GM12865 (cell line): ENCODE measurements around the gene SIPA1.
A peak's percentile ranks its signal among the peaks of the same experiment; 100 is the strongest.

Experiments used
- DNase-seq: peaks from one replicate; pipeline ENCODE4 v3.0.0; 2010; ENCODE audit warnings: low read depth
- H3K4me3 ChIP-seq: 2 replicates; pipeline ENCODE4 v1.5.1; 2011; ENCODE audit warnings: mild to moderate bottlenecking, low read depth, low read length, control low read depth
- CTCF ChIP-seq: IDR thresholded peaks from 2 replicates; pipeline ENCODE4 v1.5.1; 2011; ENCODE audit warnings: low read length, control low read depth, low read depth, inconsistent platforms; ENCODE audit not compliant: insufficient read depth; ENCODE audit errors: missing control alignments

The SIPA1 gene, protein sequence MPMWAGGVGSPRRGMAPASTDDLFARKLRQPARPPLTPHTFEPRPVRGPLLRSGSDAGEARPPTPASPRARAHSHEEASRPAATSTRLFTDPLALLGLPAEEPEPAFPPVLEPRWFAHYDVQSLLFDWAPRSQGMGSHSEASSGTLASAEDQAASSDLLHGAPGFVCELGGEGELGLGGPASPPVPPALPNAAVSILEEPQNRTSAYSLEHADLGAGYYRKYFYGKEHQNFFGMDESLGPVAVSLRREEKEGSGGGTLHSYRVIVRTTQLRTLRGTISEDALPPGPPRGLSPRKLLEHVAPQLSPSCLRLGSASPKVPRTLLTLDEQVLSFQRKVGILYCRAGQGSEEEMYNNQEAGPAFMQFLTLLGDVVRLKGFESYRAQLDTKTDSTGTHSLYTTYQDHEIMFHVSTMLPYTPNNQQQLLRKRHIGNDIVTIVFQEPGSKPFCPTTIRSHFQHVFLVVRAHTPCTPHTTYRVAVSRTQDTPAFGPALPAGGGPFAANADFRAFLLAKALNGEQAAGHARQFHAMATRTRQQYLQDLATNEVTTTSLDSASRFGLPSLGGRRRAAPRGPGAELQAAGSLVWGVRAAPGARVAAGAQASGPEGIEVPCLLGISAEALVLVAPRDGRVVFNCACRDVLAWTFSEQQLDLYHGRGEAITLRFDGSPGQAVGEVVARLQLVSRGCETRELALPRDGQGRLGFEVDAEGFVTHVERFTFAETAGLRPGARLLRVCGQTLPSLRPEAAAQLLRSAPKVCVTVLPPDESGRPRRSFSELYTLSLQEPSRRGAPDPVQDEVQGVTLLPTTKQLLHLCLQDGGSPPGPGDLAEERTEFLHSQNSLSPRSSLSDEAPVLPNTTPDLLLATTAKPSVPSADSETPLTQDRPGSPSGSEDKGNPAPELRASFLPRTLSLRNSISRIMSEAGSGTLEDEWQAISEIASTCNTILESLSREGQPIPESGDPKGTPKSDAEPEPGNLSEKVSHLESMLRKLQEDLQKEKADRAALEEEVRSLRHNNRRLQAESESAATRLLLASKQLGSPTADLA

GRCh38 chr11:65637794-65638419 lies at the start of gene SIPA1:
SIPA1 (plus strand) TSS chr11:65638101; CDS start chr11:65640922, 2,821 bp downstream.
- peak; percentile 82 for DNase-seq
- TF ChIP-seq CTCF, result peak; percentile 13
- H3K4me3 ChIP-seq, result peak within 1 kb of the TSS; percentile 91

DNA sequence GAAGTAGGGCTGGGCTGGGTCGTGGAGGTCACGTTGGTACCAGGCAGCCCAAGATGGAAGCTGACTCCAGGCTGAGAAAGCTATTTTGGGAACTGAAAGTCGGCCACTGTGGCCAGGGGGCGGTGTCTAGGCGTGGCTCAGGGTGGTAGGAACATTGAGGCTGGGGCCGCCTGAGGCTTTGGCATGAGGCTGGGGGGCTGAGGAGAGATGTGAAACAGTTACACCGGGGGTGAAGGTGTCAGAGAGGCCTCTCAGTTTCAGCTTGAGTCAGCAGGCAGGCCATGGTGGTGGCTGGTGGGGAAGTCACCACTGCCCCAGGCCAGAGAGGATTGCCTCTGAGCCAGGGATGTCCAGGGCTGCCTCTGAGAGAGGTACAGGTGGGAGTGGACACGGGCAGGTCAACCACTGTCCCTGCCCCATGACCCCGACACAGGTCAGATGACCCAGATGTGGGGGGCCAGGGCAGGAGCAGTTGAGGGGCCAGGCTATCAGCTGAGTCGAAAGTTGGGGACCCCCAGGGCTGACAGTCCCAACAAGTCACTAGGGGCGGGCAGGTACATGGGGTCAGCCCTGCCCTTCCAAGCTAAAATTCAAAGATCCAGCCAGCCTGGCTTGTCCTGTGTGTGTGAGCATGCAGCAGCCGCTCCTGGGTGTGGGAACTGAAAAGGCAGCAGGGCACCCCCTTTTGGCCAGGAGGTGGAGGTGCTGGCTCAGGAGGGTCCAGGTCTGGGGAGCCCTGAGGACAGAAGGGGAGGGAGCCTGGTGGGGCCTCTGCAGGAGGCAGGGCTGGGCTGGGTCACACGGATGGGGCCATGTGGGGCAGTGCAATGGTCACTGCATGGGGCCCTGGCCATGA lies 49.5 kb upstream of the SIPA1 start:
- peak; percentile 85 for TF ChIP-seq CTCF
- peak overlapping the region; percentile 49 for H3K4me3 ChIP-seq
- peak; percentile 99 for DNase-seq

GRCh38 chr11:65589444-65590239 lies 48.3 kb upstream of the SIPA1 start:
- peak; percentile 78 for DNase-seq
- no peak overlapping the region for H3K4me3 ChIP-seq
- no peak for TF ChIP-seq CTCF

- TF ChIP-seq CTCF, result no peak
- no peak overlapping the region for H3K4me3 ChIP-seq
- DNase-seq, result no peak
These were observed 47.6 kb upstream of the SIPA1 start for GRCh38 chr11:65590240-65590738.

DNA sequence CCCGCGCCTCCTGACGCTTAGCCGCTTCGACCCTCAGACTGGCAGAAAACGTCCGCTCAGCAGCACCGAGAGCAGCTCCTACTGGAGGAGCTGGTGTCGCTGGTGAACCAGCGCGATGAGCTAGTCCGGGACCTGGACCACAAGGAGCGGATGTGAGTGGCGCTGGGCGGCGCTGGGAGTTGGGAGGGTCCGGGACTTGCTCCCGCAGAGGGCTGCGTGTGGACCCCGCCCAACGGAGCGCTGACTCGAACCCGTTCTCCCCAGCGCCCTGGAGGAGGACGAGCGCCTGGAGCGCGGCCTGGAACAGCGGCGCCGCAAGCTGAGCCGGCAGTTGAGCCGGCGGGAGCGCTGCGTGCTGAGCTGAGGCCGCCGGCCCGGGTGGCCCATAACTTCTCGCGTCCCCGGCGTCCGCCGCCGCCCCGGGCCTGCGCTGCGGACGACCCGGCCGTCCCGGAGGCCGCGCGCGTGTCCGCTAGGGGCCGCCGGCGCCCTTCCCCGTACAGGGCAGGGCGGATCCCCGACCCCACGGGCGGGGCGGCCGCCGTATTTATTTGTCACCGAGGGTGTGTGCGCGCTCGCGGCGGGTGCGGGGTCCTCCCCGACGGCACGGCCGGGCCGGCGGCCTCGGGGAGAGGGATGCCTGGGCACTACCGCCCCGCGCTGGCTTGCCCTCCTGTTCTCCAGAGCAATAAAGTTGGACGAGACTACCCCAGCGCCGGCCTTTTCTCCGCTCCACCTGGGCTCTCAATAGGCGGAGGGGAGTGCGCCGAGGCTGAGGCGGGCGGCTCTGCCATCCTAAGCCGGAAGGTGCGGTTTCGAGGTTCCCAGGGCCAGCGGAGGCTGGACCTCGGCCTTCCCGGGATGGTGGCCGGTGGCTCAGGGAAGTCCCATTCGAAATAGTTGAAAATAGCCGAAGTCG lies 45.7 kb upstream of the SIPA1 start:
- DNase-seq, result no peak
- H3K4me3 ChIP-seq, result no peak overlapping the region

More for the DNA sequence above, 45.7 kb upstream of the SIPA1 start:
- TF ChIP-seq CTCF, result no peak
